ENCODE measurements around the gene FER. TPM values are rescaled to one million over a fixed set of nuclear protein-coding genes. Genes with fewer than 3 reads are reported as not detected.

FER gene
- polyA plus RNA-seq, 1 donor (not counting 4 experiments of a cell fraction or from before 2014, with no cell fraction given), result 17.1 TPM

DNA sequence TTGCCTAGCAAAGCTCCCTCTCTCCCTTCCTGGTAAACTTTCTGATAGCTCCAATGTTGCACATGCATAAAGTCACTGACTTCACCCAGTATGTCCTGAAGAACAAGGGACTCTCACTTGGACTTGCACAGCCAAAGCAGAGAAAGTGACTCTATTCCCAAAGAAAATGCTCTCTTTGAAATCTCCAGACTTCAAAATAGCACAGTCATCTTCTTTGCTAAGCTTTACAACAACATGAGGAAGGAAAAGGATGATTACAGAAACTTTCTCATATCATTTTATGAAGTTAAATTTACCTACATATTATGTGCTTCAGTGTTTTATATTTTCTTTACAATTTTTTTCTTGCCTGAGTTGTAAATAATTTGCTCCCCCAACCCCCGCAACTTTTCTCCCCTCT, 397.4 kb downstream of the FER start:
- no peaks in the 10 kb centered on the region for H4K20me1 ChIP-seq (ENCODE audit: control insufficient read depth, extremely low read depth, insufficient read depth, low read length)
- no peak for TF ChIP-seq EZH2 (IDR thresholded peaks at IDR 0.05; ENCODE audit: low read length)
- TF ChIP-seq, protein P1, sequence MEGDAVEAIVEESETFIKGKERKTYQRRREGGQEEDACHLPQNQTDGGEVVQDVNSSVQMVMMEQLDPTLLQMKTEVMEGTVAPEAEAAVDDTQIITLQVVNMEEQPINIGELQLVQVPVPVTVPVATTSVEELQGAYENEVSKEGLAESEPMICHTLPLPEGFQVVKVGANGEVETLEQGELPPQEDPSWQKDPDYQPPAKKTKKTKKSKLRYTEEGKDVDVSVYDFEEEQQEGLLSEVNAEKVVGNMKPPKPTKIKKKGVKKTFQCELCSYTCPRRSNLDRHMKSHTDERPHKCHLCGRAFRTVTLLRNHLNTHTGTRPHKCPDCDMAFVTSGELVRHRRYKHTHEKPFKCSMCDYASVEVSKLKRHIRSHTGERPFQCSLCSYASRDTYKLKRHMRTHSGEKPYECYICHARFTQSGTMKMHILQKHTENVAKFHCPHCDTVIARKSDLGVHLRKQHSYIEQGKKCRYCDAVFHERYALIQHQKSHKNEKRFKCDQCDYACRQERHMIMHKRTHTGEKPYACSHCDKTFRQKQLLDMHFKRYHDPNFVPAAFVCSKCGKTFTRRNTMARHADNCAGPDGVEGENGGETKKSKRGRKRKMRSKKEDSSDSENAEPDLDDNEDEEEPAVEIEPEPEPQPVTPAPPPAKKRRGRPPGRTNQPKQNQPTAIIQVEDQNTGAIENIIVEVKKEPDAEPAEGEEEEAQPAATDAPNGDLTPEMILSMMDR (optimal IDR thresholded peaks at IDR 0.05 in 1 of 3, IDR thresholded peaks at IDR 0.05 in 1 of 3, conservative IDR thresholded peaks at IDR 0.05 in 1 of 3; ENCODE audit: extremely low read depth in 1 of 3, insufficient read depth in 2 of 3, low read length in 3 of 3), result no peak
- no peak for DNase-seq (ENCODE audit: low read depth, low spot score)
- H3K79me2 ChIP-seq (ENCODE audit: control insufficient read depth, insufficient read depth, low read length), result no peaks in the 10 kb centered on the region
- H2AFZ ChIP-seq (ENCODE audit: control insufficient read depth, low read length), result no peak overlapping the region
- no peak overlapping the region for H3K4me2 ChIP-seq (ENCODE audit: control insufficient read depth, extremely low read depth, insufficient read depth, low read depth, low read length)
- no peaks in the 10 kb centered on the region for H3K36me3 ChIP-seq (ENCODE audit: control insufficient read depth in 2 of 2, extremely low read depth in 1 of 2, insufficient read depth in 2 of 2, low read length in 2 of 2)
- FAIRE-seq, result no peak
- H3K9me1 ChIP-seq (ENCODE audit: control insufficient read depth, extremely low read depth, insufficient read depth, low read length), result no peaks in the 10 kb centered on the region
- H3K9ac ChIP-seq (ENCODE audit: control insufficient read depth, extremely low read depth, insufficient read depth, low read length), result no peak overlapping the region
- H3K9me3 ChIP-seq (ENCODE audit: control insufficient read depth, low read depth, low read length), result no peaks in the 10 kb centered on the region
- no peak overlapping the region for H3K27ac ChIP-seq (ENCODE audit: control insufficient read depth, insufficient read depth, low read length)
- no peak overlapping the region for H3K4me3 ChIP-seq (ENCODE audit: control insufficient read depth in 2 of 3, extremely low read depth in 1 of 3, insufficient read depth in 2 of 3, low read depth in 1 of 3, low read length in 3 of 3)
- no peaks in the 10 kb centered on the region for H3K27me3 ChIP-seq (ENCODE audit: control insufficient read depth, extremely low read depth, insufficient read depth, low read length)
- no peaks in the 10 kb centered on the region for H3K4me1 ChIP-seq (ENCODE audit: control insufficient read depth, extremely low read depth, insufficient read depth, low read length)
- dilution Hi-C loops (cut with MboI; ENCODE audit: extremely low pct_ligation_motif_present, low sequenced_read_pairs), result no loop called here

DNA sequence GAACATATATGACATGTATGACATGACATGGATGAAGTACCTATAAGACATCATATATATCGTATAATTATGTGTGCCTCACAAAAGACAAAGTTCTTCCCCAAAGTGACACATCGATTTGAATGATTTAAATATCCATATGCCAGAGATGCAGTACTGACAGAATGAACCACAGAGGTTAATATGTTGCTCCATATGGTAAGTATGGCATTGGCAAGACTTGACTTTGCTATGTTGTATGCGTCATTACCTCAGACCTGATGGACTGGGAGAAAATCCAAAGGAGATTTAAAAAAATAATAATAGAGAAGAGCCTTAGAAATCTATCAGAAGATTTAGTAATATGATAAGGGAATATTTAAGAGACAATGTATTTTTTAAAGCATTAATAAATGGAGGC, 398.9 kb downstream of the FER start:
- no peak overlapping the region for H2AFZ ChIP-seq (ENCODE audit: control insufficient read depth, low read length)
- no peaks in the 10 kb centered on the region for H3K9me3 ChIP-seq (ENCODE audit: control insufficient read depth, low read depth, low read length)
- no peak overlapping the region for H3K4me3 ChIP-seq (ENCODE audit: control insufficient read depth in 2 of 3, extremely low read depth in 1 of 3, insufficient read depth in 2 of 3, low read depth in 1 of 3, low read length in 3 of 3)
- DNase-seq (ENCODE audit: low read depth, low spot score) (no peak), FAIRE-seq (no peak)
- no peaks in the 10 kb centered on the region for H3K9me1 ChIP-seq (ENCODE audit: control insufficient read depth, extremely low read depth, insufficient read depth, low read length)
- no peaks in the 10 kb centered on the region for H3K79me2 ChIP-seq (ENCODE audit: control insufficient read depth, insufficient read depth, low read length)
- no peak overlapping the region for H3K4me2 ChIP-seq (ENCODE audit: control insufficient read depth, extremely low read depth, insufficient read depth, low read depth, low read length)
- no peaks in the 10 kb centered on the region for H3K36me3 ChIP-seq (ENCODE audit: control insufficient read depth in 2 of 2, extremely low read depth in 1 of 2, insufficient read depth in 2 of 2, low read length in 2 of 2)
- no peak overlapping the region for H3K27ac ChIP-seq (ENCODE audit: control insufficient read depth, insufficient read depth, low read length)
- TF ChIP-seq, protein P1 (optimal IDR thresholded peaks at IDR 0.05 in 1 of 3, IDR thresholded peaks at IDR 0.05 in 1 of 3, conservative IDR thresholded peaks at IDR 0.05 in 1 of 3; ENCODE audit: extremely low read depth in 1 of 3, insufficient read depth in 2 of 3, low read length in 3 of 3), result no peak
- H4K20me1 ChIP-seq (ENCODE audit: control insufficient read depth, extremely low read depth, insufficient read depth, low read length), result no peaks in the 10 kb centered on the region
- dilution Hi-C loops (cut with MboI; ENCODE audit: extremely low pct_ligation_motif_present, low sequenced_read_pairs), result no loop called here
- no peak overlapping the region for H3K9ac ChIP-seq (ENCODE audit: control insufficient read depth, extremely low read depth, insufficient read depth, low read length)
- H3K4me1 ChIP-seq (ENCODE audit: control insufficient read depth, extremely low read depth, insufficient read depth, low read length), result no peaks in the 10 kb centered on the region
- no peaks in the 10 kb centered on the region for H3K27me3 ChIP-seq (ENCODE audit: control insufficient read depth, extremely low read depth, insufficient read depth, low read length)

Measured in keratinocyte (primary cell).